Measurements from ENCODE around the gene ANO4.

Gene ANO4

DNA sequence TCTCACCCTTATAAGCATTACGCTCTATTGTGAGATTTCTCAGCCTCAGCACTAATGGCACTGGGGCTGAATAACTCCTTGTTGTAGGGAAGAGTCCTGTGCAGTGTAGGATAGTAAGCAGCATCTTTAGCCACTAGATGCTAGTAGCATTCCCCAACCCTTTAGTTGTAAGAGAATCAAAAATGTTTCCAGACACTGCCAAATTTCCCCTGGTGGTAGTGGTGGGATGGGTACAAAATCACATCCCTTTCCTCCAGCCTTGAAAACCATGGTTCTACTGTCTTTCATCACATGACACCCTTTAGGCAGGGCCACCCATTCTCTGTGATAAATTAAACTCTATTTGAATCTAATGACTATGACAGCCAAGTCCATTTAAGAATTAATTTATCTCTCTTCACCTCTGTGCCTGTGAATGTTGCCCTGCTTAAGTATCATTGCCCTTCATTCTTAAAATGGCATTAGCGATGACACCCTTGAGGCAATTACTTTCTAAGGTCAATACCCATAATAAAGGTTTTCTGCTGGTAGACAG is 199.4 kb downstream of the ANO4 start:
- no peak overlapping the region for H3K27ac ChIP-seq (ENCODE audit: low read length)
- H3K4me1 ChIP-seq (ENCODE audit: control insufficient read depth in 1 of 2, insufficient read depth in 2 of 2, low read length in 2 of 2) = no peaks in the 10 kb centered on the region
- no peaks in the 10 kb centered on the region for H3K36me3 ChIP-seq (ENCODE audit: control insufficient read depth in 1 of 2, insufficient read depth in 2 of 2, low read length in 2 of 2)
- H3K9me3 ChIP-seq (ENCODE audit: control insufficient read depth in 1 of 2, low read length in 2 of 2) = no peaks in the 10 kb centered on the region
- no peak overlapping the region for H3K4me3 ChIP-seq (ENCODE audit: low read depth in 1 of 2, low read length in 2 of 2)
- H3K27me3 ChIP-seq (ENCODE audit: low read depth, low read length) = no peaks in the 10 kb centered on the region

DNA sequence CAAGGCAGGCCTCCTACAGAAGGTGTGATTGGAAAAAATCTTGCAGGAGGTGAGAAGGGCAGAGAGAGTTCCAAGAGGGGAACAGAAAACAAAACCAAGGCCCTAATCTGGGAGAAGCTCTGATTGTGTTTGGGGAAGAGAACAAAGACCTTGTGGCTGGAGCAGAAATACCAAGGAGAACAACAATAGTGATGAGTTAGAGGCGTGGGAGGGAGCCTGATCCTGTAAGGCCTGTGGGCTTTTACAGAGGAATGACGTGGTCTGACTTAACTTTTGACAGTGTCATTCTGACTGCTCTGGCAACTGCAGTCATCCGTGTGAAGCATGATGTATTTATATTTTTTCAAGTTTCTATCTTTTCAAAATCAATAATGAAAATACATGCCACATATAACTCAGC is 200.6 kb downstream of the ANO4 start:
- H3K27ac ChIP-seq (ENCODE audit: low read length) = no peak overlapping the region
- no peak overlapping the region for H3K4me3 ChIP-seq (ENCODE audit: low read depth in 1 of 2, low read length in 2 of 2)
- H3K27me3 ChIP-seq (ENCODE audit: low read depth, low read length) = no peaks in the 10 kb centered on the region
- no peaks in the 10 kb centered on the region for H3K4me1 ChIP-seq (ENCODE audit: control insufficient read depth in 1 of 2, insufficient read depth in 2 of 2, low read length in 2 of 2)
- H3K9me3 ChIP-seq (ENCODE audit: control insufficient read depth in 1 of 2, low read length in 2 of 2) = no peaks in the 10 kb centered on the region
- no peaks in the 10 kb centered on the region for H3K36me3 ChIP-seq (ENCODE audit: control insufficient read depth in 1 of 2, insufficient read depth in 2 of 2, low read length in 2 of 2)

DNA sequence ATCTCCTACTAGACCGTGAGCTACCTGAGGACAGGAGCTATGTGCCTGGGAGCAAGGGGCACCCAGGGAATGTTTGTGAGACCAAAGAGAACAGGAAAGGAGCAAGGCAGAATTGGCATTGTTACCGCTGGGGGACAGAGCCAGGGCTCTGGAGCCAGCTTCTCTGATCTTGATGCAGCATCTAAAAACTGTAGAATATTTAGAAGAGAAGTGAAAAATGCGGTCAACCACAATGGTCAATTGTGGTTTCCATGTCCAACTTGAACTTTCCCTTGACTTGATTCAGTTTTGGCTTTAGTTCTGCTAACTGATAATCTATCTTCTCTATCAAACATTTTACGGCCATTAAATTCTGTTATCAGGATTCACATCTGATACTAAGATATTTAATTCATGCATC is 201.2 kb downstream of the ANO4 start:
- Histone ChIP-seq H3K4me3 (ENCODE audit: low read depth in 1 of 2, low read length in 2 of 2) (no peak overlapping the region), H3K27me3 (ENCODE audit: low read depth, low read length) (no peaks in the 10 kb centered on the region)

DNA sequence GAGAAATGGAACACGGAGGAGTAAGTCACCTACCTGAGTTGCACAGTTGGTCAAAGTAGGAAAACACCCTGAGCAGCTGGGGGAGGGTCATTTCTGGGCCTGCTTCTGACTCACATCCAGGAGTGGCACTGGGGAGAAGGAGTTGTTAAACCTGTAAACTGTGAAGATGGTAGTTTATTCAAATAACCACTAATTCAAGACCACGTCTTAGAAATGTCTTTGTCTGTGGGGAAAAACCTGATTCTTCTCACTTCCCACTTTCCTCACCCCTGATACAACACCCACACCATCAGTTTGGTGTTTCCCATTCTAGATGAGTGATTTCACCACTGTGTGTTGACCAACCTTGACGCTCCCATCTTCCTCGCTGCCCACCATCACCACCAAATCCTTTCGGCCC is 207.1 kb downstream of the ANO4 start:
- H3K27me3 ChIP-seq (ENCODE audit: low read depth, low read length) = no peaks in the 10 kb centered on the region
- no peaks in the 10 kb centered on the region for H3K4me1 ChIP-seq (ENCODE audit: control insufficient read depth in 1 of 2, insufficient read depth in 2 of 2, low read length in 2 of 2)
- H3K4me3 ChIP-seq (ENCODE audit: low read depth in 1 of 2, low read length in 2 of 2) = no peak overlapping the region
- H3K9me3 ChIP-seq (ENCODE audit: control insufficient read depth in 1 of 2, low read length in 2 of 2) = no peaks in the 10 kb centered on the region
- no peak overlapping the region for H3K27ac ChIP-seq (ENCODE audit: low read length)
- no peaks in the 10 kb centered on the region for H3K36me3 ChIP-seq (ENCODE audit: control insufficient read depth in 1 of 2, insufficient read depth in 2 of 2, low read length in 2 of 2)

More for the DNA sequence above, 201.2 kb downstream of the ANO4 start:
- Histone ChIP-seq H3K4me1 (ENCODE audit: control insufficient read depth in 1 of 2, insufficient read depth in 2 of 2, low read length in 2 of 2) (no peaks in the 10 kb centered on the region), H3K36me3 (ENCODE audit: control insufficient read depth in 1 of 2, insufficient read depth in 2 of 2, low read length in 2 of 2) (no peaks in the 10 kb centered on the region), H3K27ac (ENCODE audit: low read length) (no peak overlapping the region), H3K9me3 (ENCODE audit: control insufficient read depth in 1 of 2, low read length in 2 of 2) (no peaks in the 10 kb centered on the region)

DNA sequence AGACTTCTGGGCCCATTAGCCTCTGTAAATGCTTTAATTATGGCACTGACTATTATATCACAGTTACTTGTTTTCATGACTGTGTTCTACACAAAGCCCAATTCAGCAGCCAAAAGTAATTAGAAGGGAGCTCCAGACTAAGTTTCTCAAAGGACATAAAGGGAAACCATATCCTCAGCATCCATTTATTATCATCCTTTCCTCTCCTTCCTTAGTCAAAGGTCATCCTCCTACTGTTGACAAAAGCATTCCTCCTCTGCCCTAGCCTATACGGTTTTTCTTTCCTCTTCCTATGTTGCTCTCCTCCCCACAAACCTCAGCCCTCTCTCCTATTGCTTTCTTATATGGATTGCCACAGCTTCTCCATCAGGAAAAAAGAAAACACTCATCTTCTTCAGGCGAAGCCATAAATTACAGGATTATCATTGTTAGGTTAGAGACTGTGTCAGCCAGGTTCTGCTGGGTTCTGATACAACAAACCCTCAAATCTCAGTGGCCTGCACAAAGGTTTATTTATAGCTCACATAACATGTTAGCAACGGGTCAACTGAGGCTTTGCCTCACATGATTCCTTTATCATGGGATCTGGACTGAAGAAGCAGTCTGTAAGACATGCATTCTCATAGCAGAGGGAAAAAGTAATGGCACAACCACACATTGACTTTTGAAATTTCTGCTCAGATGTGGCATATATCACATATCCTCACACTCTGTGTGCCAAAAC is 208.3 kb downstream of the ANO4 start:
- no peak overlapping the region for H3K4me3 ChIP-seq (ENCODE audit: low read depth in 1 of 2, low read length in 2 of 2)
- H3K36me3 ChIP-seq (ENCODE audit: control insufficient read depth in 1 of 2, insufficient read depth in 2 of 2, low read length in 2 of 2) = no peaks in the 10 kb centered on the region
- H3K27ac ChIP-seq (ENCODE audit: low read length) = no peak overlapping the region
- H3K4me1 ChIP-seq (ENCODE audit: control insufficient read depth in 1 of 2, insufficient read depth in 2 of 2, low read length in 2 of 2) = no peaks in the 10 kb centered on the region
- no peaks in the 10 kb centered on the region for H3K27me3 ChIP-seq (ENCODE audit: low read depth, low read length)
- no peaks in the 10 kb centered on the region for H3K9me3 ChIP-seq (ENCODE audit: control insufficient read depth in 1 of 2, low read length in 2 of 2)

DNA sequence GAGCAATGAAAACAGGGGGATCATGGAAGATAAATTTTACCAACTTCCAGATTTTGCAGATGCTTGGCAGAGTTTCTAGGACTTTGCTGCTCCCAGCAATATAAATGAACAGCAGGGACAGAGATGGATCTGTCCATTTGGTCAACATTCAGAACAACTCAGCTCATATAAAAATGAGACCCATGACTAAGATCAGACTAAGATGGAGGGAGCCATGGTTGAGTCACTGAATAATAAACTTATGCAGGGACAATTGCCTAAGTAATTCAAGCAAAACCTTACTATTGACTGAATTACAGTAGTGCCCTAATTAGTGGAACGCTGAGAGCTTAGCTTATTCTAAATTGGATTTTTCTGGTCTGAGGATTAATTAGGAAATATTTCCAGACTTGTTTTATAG is 210.3 kb downstream of the ANO4 start:
- H3K4me1 ChIP-seq (ENCODE audit: control insufficient read depth in 1 of 2, insufficient read depth in 2 of 2, low read length in 2 of 2) = no peaks in the 10 kb centered on the region
- H3K27ac ChIP-seq (ENCODE audit: low read length) = no peak overlapping the region
- H3K9me3 ChIP-seq (ENCODE audit: control insufficient read depth in 1 of 2, low read length in 2 of 2) = peaks cover 0 to 2% of the 10 kb centered on the region in 2 donors
- H3K4me3 ChIP-seq (ENCODE audit: low read depth in 1 of 2, low read length in 2 of 2) = no peak overlapping the region
- H3K27me3 ChIP-seq (ENCODE audit: low read depth, low read length) = no peaks in the 10 kb centered on the region
- no peaks in the 10 kb centered on the region for H3K36me3 ChIP-seq (ENCODE audit: control insufficient read depth in 1 of 2, insufficient read depth in 2 of 2, low read length in 2 of 2)

DNA sequence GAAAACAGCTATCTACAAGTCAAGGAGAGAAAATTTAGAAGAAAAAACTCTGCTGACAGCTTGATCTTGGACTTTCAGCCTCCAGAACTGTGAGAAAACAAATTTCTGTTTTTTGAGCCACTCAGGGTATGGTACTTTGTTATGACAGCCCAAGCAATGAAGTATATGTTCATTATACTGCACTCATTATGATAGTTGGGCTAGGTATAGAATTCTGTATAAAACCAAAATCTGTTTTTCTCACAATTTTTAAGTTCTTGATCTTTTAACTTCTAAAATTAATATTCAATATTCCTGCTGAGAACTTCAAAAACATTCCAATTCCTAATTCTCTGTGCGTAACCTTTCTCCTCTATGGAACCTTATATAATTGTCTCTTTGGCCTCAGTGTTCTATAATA is 214.7 kb downstream of the ANO4 start:
- Histone ChIP-seq H3K9me3 (ENCODE audit: control insufficient read depth in 1 of 2, low read length in 2 of 2) (peaks cover 0 to 5% of the 10 kb centered on the region in 2 donors), H3K4me1 (ENCODE audit: control insufficient read depth in 1 of 2, insufficient read depth in 2 of 2, low read length in 2 of 2) (no peaks in the 10 kb centered on the region), H3K4me3 (ENCODE audit: low read depth in 1 of 2, low read length in 2 of 2) (no peak overlapping the region), H3K27me3 (ENCODE audit: low read depth, low read length) (no peaks in the 10 kb centered on the region), H3K36me3 (ENCODE audit: control insufficient read depth in 1 of 2, insufficient read depth in 2 of 2, low read length in 2 of 2) (no peaks in the 10 kb centered on the region), H3K27ac (ENCODE audit: low read length) (no peak overlapping the region)

DNA sequence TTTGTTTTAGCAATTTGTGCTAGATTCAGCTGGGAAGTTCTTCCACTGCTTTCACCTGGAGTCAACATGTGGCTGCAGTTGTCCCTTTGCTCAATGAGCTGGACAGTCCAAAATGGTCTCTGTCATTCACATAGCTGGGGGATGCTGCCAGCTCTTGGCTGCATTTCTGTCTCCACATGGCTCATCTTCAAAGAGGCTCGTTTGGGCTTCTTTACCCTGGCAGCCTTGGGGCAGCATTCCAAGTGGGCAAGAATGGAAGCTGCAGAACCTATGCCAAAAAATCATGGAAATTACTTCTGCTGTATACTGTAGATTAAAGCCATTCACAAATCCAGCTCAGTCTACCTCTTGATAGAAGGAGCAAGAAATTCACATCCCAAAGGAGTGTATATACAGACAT is 216.3 kb downstream of the ANO4 start:
- Histone ChIP-seq H3K27ac (ENCODE audit: low read length) (no peak overlapping the region), H3K36me3 (ENCODE audit: control insufficient read depth in 1 of 2, insufficient read depth in 2 of 2, low read length in 2 of 2) (no peaks in the 10 kb centered on the region), H3K27me3 (ENCODE audit: low read depth, low read length) (no peaks in the 10 kb centered on the region), H3K4me1 (ENCODE audit: control insufficient read depth in 1 of 2, insufficient read depth in 2 of 2, low read length in 2 of 2) (no peaks in the 10 kb centered on the region), H3K9me3 (ENCODE audit: control insufficient read depth in 1 of 2, low read length in 2 of 2) (peaks cover 0 to 5% of the 10 kb centered on the region in 2 donors), H3K4me3 (ENCODE audit: low read depth in 1 of 2, low read length in 2 of 2) (no peak overlapping the region)

DNA sequence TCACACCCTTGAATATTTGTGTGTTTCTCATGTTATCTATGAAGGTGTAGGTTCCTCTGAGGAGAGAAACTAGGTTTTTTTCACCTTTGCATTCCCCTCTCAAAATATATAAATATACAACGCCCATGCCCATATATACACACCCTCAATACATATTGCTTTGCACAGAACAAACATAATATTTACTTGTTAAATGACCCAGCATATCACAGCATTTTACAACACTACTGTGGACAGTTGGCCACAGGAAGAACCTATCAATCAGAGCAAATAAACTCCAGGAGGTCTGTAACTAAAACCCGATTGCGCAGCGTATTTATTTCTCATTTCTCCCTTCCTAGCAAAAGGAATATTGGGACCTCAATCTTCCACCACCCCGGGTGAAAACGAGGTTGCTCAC is 219.4 kb downstream of the ANO4 start:
- no peaks in the 10 kb centered on the region for H3K4me1 ChIP-seq (ENCODE audit: control insufficient read depth in 1 of 2, insufficient read depth in 2 of 2, low read length in 2 of 2)
- H3K27ac ChIP-seq (ENCODE audit: low read length) = no peak overlapping the region
- H3K36me3 ChIP-seq (ENCODE audit: control insufficient read depth in 1 of 2, insufficient read depth in 2 of 2, low read length in 2 of 2) = no peaks in the 10 kb centered on the region
- H3K9me3 ChIP-seq (ENCODE audit: control insufficient read depth in 1 of 2, low read length in 2 of 2) = peaks cover 0 to 5% of the 10 kb centered on the region in 2 donors
- H3K4me3 ChIP-seq (ENCODE audit: low read depth in 1 of 2, low read length in 2 of 2) = no peak overlapping the region
- H3K27me3 ChIP-seq (ENCODE audit: low read depth, low read length) = no peaks in the 10 kb centered on the region

DNA sequence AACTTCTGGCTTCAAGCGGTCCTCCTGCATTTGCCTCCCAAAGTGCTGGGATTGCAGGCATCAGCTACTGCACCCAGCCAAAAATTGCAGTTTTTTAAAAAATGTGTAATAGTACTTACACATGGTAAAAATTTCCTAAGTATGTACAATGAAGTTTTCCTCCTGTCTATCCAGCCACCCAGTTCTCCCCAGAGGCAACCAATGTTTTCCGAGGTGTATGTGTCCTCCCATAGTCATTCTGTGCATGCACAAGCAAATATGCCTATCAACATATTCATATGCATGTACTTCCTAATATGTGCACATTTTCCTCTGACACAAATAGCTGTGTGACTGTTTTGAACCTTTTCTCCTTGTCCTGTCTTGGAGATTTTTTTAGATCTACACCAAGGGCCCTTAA is 220.5 kb downstream of the ANO4 start:
- no peak overlapping the region for H3K4me3 ChIP-seq (ENCODE audit: low read depth in 1 of 2, low read length in 2 of 2)
- no peaks in the 10 kb centered on the region for H3K27me3 ChIP-seq (ENCODE audit: low read depth, low read length)
- H3K27ac ChIP-seq (ENCODE audit: low read length) = no peak overlapping the region
- no peaks in the 10 kb centered on the region for H3K36me3 ChIP-seq (ENCODE audit: control insufficient read depth in 1 of 2, insufficient read depth in 2 of 2, low read length in 2 of 2)
- no peaks in the 10 kb centered on the region for H3K4me1 ChIP-seq (ENCODE audit: control insufficient read depth in 1 of 2, insufficient read depth in 2 of 2, low read length in 2 of 2)
- H3K9me3 ChIP-seq (ENCODE audit: control insufficient read depth in 1 of 2, low read length in 2 of 2) = peaks cover 0 to 2% of the 10 kb centered on the region in 2 donors

DNA sequence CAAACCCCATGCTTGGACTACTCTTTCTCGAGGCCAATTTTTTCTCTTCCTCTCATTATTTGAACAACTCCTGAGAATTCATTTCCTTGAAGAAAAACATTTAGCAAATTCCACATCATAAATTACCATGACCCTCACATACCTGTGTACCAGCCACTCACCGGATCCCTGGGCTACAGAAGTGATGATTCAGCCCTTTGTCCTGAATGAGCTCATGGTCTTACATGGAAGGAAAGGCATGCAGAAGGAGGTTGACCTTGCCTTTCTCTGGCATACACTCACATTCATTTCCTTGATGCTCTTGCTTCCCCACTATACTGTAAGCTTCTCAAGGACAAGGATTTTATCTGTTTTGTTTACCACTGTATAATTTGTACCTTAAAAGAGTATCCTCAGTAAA is 224.0 kb downstream of the ANO4 start:
- no peak overlapping the region for H3K4me3 ChIP-seq (ENCODE audit: low read depth in 1 of 2, low read length in 2 of 2)
- no peak overlapping the region for H3K27ac ChIP-seq (ENCODE audit: low read length)
- H3K9me3 ChIP-seq (ENCODE audit: control insufficient read depth in 1 of 2, low read length in 2 of 2) = no peaks in the 10 kb centered on the region
- no peaks in the 10 kb centered on the region for H3K36me3 ChIP-seq (ENCODE audit: control insufficient read depth in 1 of 2, insufficient read depth in 2 of 2, low read length in 2 of 2)
- H3K4me1 ChIP-seq (ENCODE audit: control insufficient read depth in 1 of 2, insufficient read depth in 2 of 2, low read length in 2 of 2) = no peaks in the 10 kb centered on the region
- H3K27me3 ChIP-seq (ENCODE audit: low read depth, low read length) = no peaks in the 10 kb centered on the region

DNA sequence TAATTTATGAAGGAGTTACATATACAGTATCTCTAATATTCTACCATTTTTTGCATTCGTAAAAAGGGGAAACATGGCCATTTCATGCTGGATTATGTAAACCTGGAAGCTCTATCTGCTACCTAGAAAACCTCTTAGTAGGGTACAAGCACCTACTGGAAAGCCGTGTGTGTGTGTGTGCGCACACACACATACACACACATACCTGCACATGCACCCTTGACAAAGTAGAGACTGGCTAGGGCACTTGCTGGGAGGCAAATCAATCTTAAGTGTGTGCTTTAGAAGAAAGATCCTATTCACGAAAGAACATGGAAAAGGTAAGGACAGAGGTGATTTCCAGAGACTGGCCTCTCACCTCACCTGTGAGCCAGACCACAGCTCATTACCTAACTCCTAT is 224.6 kb downstream of the ANO4 start:
- Histone ChIP-seq H3K27me3 (ENCODE audit: low read depth, low read length) (no peaks in the 10 kb centered on the region), H3K9me3 (ENCODE audit: control insufficient read depth in 1 of 2, low read length in 2 of 2) (no peaks in the 10 kb centered on the region), H3K4me3 (ENCODE audit: low read depth in 1 of 2, low read length in 2 of 2) (no peak overlapping the region), H3K27ac (ENCODE audit: low read length) (no peak overlapping the region), H3K36me3 (ENCODE audit: control insufficient read depth in 1 of 2, insufficient read depth in 2 of 2, low read length in 2 of 2) (no peaks in the 10 kb centered on the region), H3K4me1 (ENCODE audit: control insufficient read depth in 1 of 2, insufficient read depth in 2 of 2, low read length in 2 of 2) (no peaks in the 10 kb centered on the region)
